Skeletal muscle satellite cell (primary cell): ENCODE data around the gene RIMS3.
A peak's percentile ranks its signal among the peaks of the same experiment; 100 is the strongest.
"Not testable (repeated sequence)": the region's sequence is repeated elsewhere in the genome, so short reads cannot be mapped to it uniquely, and the experiment has no call there.

Experiments used
- H3K27me3 ChIP-seq: 2 replicates; pipeline ENCODE4 v1.7.0; 2013; ENCODE audit warnings: low read length; ENCODE audit not compliant: control insufficient read depth, insufficient read depth
- H3K36me3 ChIP-seq: 2 replicates; pipeline ENCODE4 v1.7.0; 2013; ENCODE audit warnings: mild to moderate bottlenecking, control low read depth, low read length; ENCODE audit not compliant: insufficient read depth
- H3K4me1 ChIP-seq: 2 replicates; pipeline ENCODE4 v1.7.0; 2013; ENCODE audit warnings: low read length; ENCODE audit not compliant: control insufficient read depth, insufficient read depth
- H3K4me2 ChIP-seq: 2 replicates; pipeline ENCODE4 v1.7.0; 2013; ENCODE audit warnings: mild to moderate bottlenecking, low read length
- H3K4me3 ChIP-seq: 2 replicates; pipeline ENCODE4 v1.7.0; 2013; ENCODE audit warnings: low read length
- H3K9ac ChIP-seq: 2 replicates; pipeline ENCODE4 v1.7.0; 2013; ENCODE audit warnings: mild to moderate bottlenecking, low read depth, low read length, moderate library complexity
- H3K9me3 ChIP-seq: replicated peaks from 2 replicates; pipeline ENCODE4 v1.7.0; 2013; ENCODE audit warnings: mild to moderate bottlenecking, control low read depth, low read length

The RIMS3 gene

DNA sequence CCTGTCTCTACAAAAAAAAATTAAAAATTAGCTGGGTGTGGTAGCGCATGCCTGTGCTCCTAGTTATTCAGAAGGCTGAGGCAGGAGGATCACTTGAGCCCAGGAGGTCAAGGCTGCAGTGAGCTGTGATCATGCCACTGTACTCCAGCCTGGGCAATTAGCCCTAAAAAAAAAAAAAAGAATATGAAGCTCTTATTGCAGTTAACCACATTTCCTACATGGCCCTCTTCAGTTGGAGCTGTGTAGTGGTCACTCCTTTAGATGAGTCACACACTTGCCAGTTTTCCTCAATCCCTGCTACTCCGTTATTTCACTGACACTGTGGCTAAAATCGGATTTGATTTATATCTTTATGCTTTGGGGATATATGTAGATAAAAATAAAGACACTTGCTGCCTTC lies 37.8 kb upstream of the RIMS3 start:
- no peaks in the 10 kb centered on the region for H3K36me3 ChIP-seq
- H3K4me3 ChIP-seq = no peak overlapping the region
- no peak overlapping the region for H3K9ac ChIP-seq
- peaks cover 7% of the 10 kb centered on the region for H3K4me1 ChIP-seq
- no peaks in the 10 kb centered on the region for H3K9me3 ChIP-seq
- no peaks in the 10 kb centered on the region for H3K27me3 ChIP-seq
- peak overlapping the region; percentile 44 for H3K4me2 ChIP-seq

DNA sequence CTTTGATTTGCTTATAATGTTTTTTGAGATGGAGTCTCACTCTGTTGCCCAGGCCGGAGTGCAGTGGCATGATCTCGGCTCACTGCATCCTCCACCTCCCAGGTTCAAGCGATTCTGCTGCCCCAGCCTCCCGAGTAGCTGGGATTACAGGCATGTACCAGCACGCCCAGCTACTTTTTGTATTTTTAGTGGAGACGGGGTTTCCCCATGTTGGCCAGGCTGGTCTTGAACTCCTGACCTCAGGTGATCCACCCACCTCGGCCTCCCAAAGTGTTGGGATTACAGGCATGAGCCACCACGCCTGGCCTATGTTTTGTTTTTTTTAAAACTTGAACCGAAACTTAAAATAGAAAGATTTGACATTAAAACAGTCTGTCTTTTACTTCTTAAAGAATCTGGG lies 37.3 kb upstream of the RIMS3 start:
- not testable (repeated sequence) for H3K27me3 ChIP-seq, H3K4me3 ChIP-seq, H3K9ac ChIP-seq, H3K9me3 ChIP-seq, H3K36me3 ChIP-seq, H3K4me2 ChIP-seq, H3K4me1 ChIP-seq

DNA sequence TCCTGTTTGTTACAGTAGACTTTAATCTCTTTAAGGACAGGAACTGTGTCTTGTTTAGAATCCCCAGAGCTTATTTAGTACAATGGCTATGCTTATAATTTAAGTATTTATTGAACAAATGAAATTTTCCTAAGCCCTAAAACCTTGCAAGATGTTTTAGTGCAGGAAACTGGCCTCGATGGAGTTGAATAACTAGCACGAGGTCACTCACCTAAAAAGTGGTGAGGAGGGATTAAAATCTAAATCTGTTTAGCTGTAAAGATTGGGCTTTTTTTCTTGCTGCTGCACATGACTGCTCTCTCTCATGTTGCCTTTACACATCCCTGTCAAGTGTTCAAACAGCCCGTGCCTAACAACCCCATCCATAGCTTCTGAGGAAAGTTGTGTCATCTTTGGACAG lies 36.2 kb upstream of the RIMS3 start:
- Histone ChIP-seq H3K36me3 (no peaks in the 10 kb centered on the region), H3K4me1 (peaks cover 5% of the 10 kb centered on the region), H3K27me3 (no peaks in the 10 kb centered on the region), H3K9ac (no peak overlapping the region), H3K4me2 (no peak overlapping the region), H3K9me3 (no peaks in the 10 kb centered on the region), H3K4me3 (no peak overlapping the region)

DNA sequence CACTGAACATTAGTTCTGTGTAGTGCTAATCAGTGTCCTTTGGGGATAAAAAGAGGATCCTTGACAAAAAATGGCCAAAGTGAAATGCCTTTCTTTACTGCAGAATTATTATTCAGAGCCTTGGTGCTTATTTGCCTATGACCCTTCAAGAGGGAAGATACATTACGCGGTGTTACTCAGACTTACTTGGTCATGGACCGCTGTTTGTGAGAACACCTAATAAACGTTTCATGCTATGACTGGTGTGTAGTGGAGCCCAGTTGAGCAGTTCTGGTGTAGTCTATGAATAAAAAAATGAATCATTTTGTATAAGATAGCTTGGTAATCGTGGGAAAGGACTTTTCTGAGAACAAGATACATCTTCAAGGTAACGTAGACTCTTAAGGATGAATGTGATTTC lies 34.3 kb upstream of the RIMS3 start:
- H3K4me1 ChIP-seq = peaks cover 5% of the 10 kb centered on the region
- H3K27me3 ChIP-seq = no peaks in the 10 kb centered on the region
- no peak overlapping the region for H3K9ac ChIP-seq
- H3K9me3 ChIP-seq = no peaks in the 10 kb centered on the region
- no peaks in the 10 kb centered on the region for H3K36me3 ChIP-seq
- H3K4me3 ChIP-seq = no peak overlapping the region
- no peak overlapping the region for H3K4me2 ChIP-seq

DNA sequence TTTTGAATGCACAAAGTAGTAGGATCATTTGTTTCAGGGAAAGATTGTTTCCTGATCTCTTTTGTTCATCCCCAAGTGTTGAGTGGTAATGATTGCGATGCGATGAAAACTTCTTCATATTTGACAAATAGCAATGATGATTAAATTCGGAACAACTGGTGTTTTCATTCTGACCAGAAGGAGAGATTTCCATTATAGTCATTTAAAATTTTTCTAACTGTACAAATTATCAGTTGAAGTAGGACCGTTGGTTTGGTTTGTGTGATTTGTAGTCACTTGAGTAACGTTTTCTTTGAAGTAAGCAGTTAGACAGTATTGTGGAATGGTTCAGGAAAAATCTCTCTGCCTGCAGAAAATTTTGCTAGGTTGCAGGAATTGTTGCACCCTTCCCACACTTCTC lies 32.0 kb upstream of the RIMS3 start:
- Histone ChIP-seq H3K27me3 (no peaks in the 10 kb centered on the region), H3K4me1 (peaks cover 8% of the 10 kb centered on the region), H3K9me3 (no peaks in the 10 kb centered on the region), H3K9ac (no peak overlapping the region), H3K36me3 (no peaks in the 10 kb centered on the region), H3K4me2 (no peak overlapping the region), H3K4me3 (no peak overlapping the region)

DNA sequence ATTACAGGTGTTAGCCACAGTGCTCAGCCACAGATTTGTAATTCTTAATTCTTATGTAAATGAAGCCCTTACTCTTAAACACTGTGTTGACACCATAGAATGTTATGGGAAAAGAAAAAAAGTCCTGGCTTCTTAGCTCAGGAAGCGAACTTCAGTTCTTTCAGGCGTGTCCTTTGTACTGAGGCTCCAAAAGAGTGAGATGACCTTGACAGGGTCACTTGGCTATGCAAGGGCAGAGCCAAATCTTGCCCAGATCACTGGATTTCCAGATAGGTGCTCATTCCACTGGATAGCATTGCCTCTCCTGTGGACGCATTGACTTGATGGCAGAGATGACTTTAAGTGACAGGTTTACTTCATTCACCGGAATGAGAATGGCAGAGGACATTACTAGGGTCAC lies 30.8 kb upstream of the RIMS3 start:
- H3K4me3 ChIP-seq = no peak overlapping the region
- H3K9ac ChIP-seq = no peak overlapping the region
- H3K4me2 ChIP-seq = no peak overlapping the region
- peaks cover 8% of the 10 kb centered on the region for H3K4me1 ChIP-seq
- H3K36me3 ChIP-seq = no peaks in the 10 kb centered on the region
- no peaks in the 10 kb centered on the region for H3K27me3 ChIP-seq
- no peaks in the 10 kb centered on the region for H3K9me3 ChIP-seq

DNA sequence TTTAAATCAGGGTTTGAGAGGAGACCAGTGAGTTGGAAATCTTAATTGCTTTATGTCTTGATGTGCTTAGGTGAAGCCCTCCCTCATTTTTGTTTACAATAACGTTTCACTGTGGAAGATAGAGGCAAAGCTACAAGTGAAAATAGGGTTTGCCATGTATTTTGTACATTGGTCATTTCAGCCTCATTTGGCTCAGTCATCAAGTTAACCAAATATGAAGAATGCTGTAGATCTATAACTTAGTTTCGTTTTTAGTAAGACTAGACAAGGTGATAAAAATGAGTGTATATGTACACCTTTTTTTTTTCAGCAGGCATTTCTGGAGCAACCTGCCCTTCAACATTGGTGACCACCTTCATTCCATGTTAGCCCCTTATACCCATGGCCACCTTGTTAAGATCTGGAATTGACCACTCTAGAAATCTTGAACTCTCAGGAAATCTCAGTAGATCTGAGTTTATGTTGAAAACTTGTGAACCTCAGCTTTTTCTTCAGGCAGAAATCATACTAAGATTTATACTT lies 28.9 kb upstream of the RIMS3 start:
- no peaks in the 10 kb centered on the region for H3K36me3 ChIP-seq
- H3K4me3 ChIP-seq = no peak overlapping the region
- peaks cover 13% of the 10 kb centered on the region for H3K4me1 ChIP-seq
- H3K9me3 ChIP-seq = no peaks in the 10 kb centered on the region
- H3K9ac ChIP-seq = no peak overlapping the region
- no peak overlapping the region for H3K4me2 ChIP-seq
- H3K27me3 ChIP-seq = no peaks in the 10 kb centered on the region

DNA sequence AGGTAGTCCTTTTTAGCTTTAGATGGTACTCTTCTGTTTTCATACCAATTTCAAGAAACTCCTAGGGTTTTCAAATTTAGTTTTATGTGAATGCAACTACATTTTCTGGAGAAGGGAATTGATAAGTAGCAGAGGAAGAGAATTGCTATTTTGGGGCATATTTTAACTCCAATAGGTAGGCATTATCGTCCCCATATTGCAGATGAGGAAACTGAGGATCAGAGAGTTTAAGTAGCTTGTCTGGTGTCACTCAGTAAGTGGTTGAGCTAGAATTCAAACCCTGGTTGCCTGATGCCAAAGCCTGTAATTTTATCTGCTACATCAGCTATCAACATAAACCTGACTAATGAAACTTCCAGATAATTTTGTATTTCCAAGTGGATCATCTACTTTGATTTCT lies 27.9 kb upstream of the RIMS3 start:
- H3K9ac ChIP-seq = peak overlapping the region; percentile 98
- no peaks in the 10 kb centered on the region for H3K9me3 ChIP-seq
- peak overlapping the region; percentile 97 for H3K4me3 ChIP-seq
- H3K4me2 ChIP-seq = peak overlapping the region; percentile 84
- H3K36me3 ChIP-seq = no peaks in the 10 kb centered on the region
- H3K4me1 ChIP-seq = peaks cover 13% of the 10 kb centered on the region
- no peaks in the 10 kb centered on the region for H3K27me3 ChIP-seq

DNA sequence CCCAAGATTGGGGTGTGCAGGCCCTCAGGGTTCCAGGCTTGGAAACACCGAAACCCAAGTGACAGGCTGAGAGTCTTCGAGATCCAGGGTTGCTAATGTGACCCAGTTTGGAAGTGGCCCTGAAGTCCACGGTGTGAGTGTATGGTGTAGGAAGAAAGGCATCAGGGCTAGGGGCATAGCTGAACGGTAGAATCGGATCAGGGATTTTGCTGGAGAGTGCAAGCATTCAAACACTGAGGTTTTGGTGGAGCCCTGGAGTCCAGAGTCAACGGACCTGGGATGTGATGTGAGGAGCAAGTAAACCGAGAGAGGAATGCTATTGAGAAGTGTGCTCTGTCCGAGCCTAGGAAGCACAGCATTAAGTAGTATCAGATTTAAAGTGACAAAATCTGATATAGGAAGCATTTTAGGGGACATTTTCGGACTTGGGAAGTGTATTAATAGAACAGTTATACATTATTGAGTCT lies 27.0 kb upstream of the RIMS3 start:
- Histone ChIP-seq H3K4me1 (peaks cover 13% of the 10 kb centered on the region), H3K27me3 (no peaks in the 10 kb centered on the region), H3K4me3 (peak overlapping the region; percentile 97), H3K4me2 (peak overlapping the region; percentile 84), H3K36me3 (no peaks in the 10 kb centered on the region), H3K9ac (peak overlapping the region; percentile 98), H3K9me3 (no peaks in the 10 kb centered on the region)

DNA sequence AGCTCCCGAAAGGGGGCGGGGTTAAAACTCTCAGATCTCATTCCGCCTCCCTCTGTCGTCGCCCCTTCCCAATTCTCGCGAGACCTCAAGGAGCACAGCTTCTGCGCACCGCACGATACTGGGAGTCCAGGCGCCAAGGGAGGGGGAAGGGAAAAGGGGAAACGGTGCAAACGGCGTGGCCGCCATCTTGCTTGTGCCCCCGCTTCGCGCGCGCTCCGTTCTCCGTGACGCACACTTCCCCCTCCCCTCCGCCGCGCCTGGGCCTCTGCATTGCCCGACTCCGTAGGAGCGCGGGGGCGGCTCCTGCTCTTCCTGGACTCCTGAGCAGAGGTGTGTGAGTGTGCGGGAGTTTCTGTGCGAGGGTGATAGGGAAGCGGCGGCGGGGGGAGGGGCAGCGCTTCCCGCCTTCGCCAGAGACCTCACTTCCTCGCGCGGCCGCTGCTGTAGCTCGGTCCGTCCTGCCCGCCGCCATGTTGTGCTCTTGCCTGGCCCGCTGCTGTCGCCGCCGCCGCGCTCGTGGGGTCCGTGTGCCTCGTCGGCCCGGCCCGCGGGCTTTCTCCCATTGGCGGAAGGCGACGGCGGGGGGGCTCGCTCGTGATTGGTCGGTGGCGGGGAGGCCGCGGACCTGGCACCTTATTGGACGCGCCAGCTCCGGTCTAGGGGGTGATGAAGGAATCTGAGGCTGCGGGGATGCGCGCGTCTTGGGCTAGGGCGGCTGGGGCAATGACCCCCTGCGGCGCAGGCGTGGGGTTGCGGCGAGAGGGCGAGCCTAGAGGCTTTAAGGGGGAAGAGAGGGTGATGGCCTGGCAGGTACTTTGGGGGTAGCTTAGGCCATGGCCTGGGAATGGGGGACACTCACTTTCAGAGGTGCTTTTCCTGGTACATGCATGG lies 26.3 kb upstream of the RIMS3 start, which contains the start of gene NFYC:
Gene NFYC, plus strand, starts transcription at position 167 of the 891 bp plus-strand sequence. CDS start 47,140 bp downstream, outside the sequence.
- H3K4me3 ChIP-seq = peak within 1 kb of the TSS; percentile 97
- peaks cover 13% of the 10 kb centered on the region for H3K4me1 ChIP-seq

DNA sequence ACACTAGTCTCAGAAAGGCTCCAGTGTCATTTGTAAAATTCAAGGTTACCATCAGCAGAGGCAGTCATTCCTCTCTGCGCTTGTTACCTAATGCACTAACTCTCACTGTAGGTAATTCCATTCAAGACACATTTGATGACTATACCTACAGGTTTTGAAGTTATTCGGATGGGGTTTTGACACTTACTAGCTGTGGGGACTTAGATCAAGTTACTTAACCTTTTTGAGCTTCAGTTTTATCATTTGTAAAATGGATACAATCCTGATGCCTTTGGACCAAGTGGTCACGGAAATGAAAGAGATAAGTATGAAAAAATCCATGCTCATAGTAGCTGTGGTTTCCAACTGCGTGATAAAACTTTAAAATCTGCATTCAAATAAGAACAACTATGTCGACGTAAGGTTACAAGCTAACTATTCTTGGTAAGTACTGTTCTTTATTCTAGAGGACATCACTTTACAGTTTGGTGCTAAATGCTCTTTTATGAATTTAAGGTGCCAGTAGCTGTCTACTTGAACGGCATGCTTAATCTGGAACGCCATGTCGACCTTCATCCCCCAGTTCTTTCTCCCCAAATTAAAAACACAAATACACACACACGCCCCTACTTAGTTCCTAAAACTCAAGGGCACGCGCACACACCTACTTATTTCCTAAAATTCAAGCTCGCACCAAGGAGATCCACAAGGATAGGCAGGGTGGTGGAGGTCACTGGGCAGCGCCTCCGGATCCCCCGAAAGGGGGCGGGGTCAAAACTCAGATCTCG lies 25.5 kb upstream of the RIMS3 start:
- no peaks in the 10 kb centered on the region for H3K9me3 ChIP-seq
- peak overlapping the region; percentile 98 for H3K9ac ChIP-seq
- H3K4me1 ChIP-seq = peaks cover 13% of the 10 kb centered on the region
- H3K36me3 ChIP-seq = no peaks in the 10 kb centered on the region
- H3K4me3 ChIP-seq = peak overlapping the region; percentile 97
- peak overlapping the region; percentile 84 for H3K4me2 ChIP-seq
- no peaks in the 10 kb centered on the region for H3K27me3 ChIP-seq

More for the DNA sequence above, 26.3 kb upstream of the RIMS3 start, which contains the start of gene NFYC:
- H3K9ac ChIP-seq = peak within 1 kb of the TSS; percentile 98
- no peaks in the 10 kb centered on the region for H3K27me3 ChIP-seq
- no peaks in the 10 kb centered on the region for H3K9me3 ChIP-seq
- H3K4me2 ChIP-seq = peak within 1 kb of the TSS; percentile 84
- no peaks in the 10 kb centered on the region for H3K36me3 ChIP-seq
